Stimulated activated CD8-positive, alpha-beta memory T cell treated with anti-CD3 and anti-CD28 coated beads, Interleukin-7, amount 100 ng/mL, for 24 hours (primary cell): ENCODE results near the gene KLRF1.

Source experiments
- DNase-seq: peaks from one replicate; pipeline ENCODE4 v3.0.0-alpha.2; 2020; ENCODE audit warnings: low read depth

The KLRF1 gene

DNA sequence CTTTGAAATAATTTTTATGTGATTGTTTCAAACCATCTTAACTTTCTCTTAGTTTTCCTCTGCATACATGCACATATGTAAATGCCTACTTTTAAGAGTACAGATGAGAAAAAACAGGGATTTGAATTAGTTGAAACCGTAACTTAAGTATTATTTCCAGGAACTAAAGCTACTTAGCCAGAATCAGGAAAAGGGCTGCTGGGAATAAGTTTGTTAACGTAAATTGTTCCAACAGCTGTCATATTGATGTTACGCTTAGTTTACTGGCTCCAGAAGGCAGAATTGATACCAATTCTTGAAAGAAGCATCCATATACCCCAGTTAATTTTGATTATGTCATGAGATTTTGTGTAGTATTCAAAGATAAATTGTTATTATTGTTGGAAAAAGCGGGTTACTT is 17.9 kb upstream of the KLRF1 start:
- DNase-seq, result no peak

GRCh38 chr12:9809866-9810265 is 17.4 kb upstream of the KLRF1 start:
- no peak for DNase-seq

DNA sequence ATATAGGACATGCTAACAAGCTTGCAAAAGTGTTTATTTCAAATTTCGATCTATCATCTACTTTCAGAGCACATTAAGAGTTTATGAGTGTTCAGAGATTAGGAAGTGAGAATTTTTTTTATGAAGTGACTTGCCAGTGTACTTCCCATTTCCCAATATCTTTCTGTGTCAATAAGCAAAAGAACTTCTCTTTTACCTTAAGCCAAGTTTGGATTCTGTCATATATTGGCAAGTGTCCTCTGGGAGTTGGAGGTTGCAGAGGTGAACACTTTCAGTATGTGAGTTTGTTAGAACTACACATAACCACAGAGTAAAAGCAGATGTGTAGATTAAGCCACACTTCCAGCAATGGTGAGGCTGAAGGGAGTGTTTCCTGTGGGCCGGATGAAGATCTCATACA is 16.6 kb upstream of the KLRF1 start:
- no peak for DNase-seq

- no peak for DNase-seq
These were observed 15.7 kb upstream of the KLRF1 start for GRCh38 chr12:9811621-9812020.

GRCh38 chr12:9813821-9814798 is 13.2 kb upstream of the KLRF1 start:
- DNase-seq, result peak; percentile 84

DNA sequence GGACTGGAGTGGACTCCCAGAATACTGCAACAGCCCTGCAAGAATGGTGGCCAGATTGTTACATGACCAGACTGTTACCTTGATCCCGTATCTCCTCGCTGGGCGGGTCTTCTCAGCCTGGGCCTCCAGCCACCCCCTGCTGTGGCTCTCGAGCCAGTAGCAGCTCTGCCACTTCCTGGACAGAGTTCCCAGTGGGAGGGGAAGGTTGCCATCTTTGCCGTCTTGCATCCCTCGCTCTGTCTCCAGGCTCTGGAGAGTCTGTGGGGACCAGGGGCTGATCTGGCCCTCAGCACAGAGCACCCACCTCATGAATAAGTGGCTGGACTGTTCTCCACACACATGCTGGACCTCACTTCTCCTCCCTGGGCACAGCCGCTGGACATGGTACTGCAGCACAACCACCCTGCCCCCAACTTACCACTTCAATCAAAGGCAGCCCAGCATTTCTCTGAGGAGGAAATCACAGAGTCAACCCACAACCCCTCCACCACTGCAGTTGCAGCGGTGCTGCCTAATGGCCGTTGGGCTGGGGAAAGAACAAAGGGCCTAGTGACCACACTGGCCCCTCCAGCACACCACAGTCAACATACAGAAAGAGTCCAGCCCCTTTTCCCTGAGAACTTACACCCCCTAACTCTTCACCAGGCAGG is 6.9 kb upstream of the KLRF1 start:
- no peak for DNase-seq

DNA sequence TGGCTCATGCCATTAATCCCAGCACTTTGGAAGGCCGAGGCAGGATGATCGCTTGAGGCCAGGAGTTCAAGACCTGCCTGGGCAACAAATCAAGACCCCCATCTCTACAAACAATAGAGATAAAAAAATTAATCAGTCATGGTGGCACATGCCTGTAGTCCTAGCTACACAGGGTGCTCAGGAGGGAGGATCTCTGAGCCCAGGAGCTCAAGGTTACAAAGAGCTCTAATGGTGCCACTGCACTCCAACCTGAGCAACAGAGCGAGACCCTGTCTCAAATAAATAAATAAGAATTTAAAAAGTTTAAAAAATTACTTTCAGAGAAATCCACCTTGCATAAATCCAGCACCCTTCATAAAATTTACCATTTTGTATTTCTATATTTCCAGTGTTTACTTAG is 2.2 kb downstream of the KLRF1 start:
- DNase-seq, result no peak

DNA sequence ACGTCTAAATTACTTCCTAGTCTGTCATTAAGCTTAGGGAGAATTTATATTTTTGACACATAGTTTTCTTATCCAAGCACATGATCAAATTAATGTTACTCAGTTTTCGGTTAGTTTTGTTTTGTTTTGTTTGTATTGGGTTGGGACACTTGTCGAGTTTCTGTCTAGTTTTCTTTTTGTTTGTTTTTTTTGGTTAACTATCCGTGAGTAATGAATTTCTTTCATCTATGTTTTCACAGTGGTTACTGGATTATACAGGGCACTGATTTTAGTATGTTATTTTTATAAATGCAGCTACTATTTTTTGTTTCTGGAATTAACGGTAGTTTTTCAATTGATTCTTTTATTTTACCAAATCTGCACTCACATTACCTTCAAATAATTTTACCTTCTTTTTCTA is 2.7 kb downstream of the KLRF1 start:
- DNase-seq, result no peak

DNA sequence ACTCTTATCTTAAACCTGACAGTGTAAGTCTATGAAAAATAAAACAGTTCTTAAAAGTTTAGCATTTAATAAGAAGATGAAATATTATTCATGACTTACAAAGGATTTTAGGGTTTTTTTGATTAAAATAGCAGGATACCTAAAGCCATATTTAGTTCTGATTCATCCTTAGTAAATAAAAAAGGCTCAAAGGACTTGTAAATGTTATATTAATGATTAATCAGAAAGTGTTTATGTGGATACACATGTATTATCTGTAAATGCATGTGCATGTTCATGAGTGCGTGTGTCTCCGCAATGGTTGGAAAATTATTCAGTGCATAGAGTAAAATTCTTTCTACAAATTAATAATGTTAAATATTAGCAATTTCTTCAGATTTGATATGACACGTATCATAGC is 4.4 kb downstream of the KLRF1 start:
- no peak for DNase-seq

DNA sequence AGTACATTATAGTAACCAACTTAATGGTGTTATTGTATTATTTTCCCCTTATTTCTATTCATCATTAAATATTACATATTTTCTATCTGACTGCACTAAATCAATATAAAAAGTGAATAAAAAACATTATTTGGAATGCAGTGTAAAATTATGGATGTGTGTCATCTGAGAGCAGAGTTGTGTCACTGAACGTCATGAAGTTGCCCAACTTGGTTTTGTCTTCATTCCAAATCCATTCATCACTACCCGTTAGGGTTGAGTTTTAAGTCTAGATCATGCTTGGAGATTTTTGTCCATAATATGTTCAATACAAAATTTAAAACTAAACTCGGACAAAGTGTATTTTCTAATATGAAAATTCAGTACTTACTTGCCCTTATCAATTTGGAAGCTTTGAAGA is 16.1 kb downstream of the KLRF1 start:
- no peak for DNase-seq

- DNase-seq, result no peak
These were observed 21.6 kb downstream of the KLRF1 start for GRCh38 chr12:9848899-9849298.

GRCh38 chr12:9851050-9851449 is 23.8 kb downstream of the KLRF1 start:
- no peak for DNase-seq

- DNase-seq, result no peak
These were observed 24.6 kb downstream of the KLRF1 start for GRCh38 chr12:9851927-9852326.

- no peak for DNase-seq
These were observed 28.9 kb downstream of the KLRF1 start for GRCh38 chr12:9856151-9856550.

GRCh38 chr12:9856894-9857293 is 29.6 kb downstream of the KLRF1 start:
- no peak for DNase-seq

- DNase-seq, result no peak
These were observed 30.9 kb downstream of the KLRF1 start for GRCh38 chr12:9858135-9858534.

DNA sequence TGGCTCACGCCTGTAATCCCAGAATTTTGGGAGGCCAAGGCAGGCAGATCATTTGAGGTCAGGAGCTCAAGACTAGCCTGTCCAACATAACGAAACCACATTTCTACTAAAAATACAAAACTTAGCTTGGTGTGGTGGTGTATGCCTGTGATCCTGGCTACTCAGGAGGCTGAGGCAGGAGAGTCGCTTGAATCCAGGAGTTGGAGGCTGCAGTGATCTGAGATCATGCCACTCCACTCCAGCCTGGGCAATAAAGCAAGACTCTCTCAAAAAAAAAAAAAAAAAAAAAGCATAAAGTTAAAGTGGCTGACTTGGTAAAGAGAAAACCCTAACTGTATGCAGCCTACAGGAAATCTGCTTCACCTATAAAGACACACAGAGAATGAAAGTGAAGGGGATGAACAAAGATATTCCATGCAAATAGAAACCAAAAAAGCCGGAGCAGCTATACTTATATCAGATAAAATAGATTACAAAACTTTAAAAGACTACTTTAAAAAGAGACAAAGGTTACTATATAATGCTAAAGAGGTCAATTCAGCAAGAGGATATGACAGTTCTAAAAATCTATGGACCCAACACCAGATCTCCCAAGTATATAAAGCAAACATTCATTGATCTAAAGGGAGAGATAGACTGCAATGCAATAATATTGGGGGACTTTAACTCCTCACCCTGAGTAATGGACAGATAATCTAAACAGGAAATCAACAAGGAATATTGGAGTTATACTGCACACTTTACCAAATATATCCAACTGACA is 37.8 kb downstream of the KLRF1 start:
- no peak for DNase-seq

- no peak for DNase-seq
These were observed 39.6 kb downstream of the KLRF1 start for GRCh38 chr12:9866860-9867269.

- no peak for DNase-seq
These were observed 40.2 kb downstream of the KLRF1 start for GRCh38 chr12:9867531-9867930.

DNA sequence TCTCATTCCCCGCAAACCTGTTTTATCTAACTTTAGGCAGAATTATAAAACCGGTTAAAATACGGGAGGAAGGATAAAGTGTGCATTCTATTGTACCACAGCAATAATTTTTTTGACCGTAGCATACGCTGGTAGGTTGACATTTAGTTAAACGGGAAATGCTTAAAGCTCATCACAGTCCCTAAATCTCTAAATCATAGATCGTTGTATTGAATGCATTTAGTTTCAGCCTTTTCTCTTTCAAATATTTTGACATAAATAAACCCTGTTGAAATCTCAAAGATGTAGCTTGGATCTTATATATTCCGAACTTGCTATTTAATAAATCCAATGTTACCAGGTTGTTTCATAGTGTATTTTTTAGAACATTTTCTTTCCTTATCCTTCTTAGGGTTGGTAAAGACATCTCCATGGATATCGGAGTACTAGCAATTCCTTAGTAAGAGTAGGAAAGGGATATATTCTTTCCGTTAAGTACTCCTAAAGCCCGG is 41.1 kb downstream of the KLRF1 start:
- no peak for DNase-seq

GRCh38 chr12:9868951-9869306 is 41.6 kb downstream of the KLRF1 start:
- no peak for DNase-seq

DNA sequence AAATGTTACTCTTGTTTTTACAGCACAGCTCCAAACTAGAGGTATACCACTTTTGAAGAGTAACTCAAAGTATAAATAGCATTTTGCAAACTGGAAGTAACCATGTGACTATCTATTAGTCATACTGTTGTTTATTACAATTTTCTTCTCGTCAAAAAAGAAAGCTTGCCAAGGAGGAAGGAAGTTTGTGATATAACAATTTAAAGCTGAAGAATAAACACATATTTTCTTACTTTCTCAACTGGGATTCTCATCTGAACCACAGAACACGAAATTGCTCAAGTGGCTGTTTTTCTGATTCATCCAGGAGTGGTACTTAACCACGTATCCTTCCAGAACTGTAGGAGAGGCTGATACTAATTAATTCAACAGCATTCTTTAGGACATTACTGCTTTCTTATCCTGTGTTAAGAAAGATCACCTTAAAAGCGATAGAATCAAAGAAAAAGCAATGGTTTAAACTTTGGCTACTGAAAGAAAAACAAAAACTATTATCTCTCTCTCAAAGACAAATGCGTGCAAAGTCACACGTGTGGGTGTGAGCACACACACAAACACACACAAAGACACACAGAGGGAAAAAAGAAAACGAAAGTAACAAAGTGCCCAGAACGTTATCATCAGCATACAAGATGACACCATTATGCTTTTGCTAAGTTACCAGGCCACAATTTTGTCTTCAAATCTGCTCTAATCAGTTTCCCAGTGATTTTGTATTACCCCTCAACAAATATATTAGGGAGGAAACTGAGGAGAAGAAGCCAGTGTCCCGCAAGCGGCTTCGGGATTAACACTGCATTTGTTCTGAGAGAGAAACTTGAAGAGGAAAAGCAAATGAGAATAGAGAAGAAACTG is 42.3 kb downstream of the KLRF1 start, which contains the start of gene CLEC2B:
Gene CLEC2B, minus strand, starts transcription at position 48 of the 855 bp plus-strand sequence.
- no peak for DNase-seq
